Measurements from ENCODE around the gene KIAA0319L.

KIAA0319L gene

GRCh38 chr1:35443768-35444518 lies 113.3 kb downstream of the KIAA0319L start:
- DNase-seq = peak; percentile 17

- no peak for DNase-seq
These were observed 114.5 kb downstream of the KIAA0319L start for GRCh38 chr1:35442734-35443133.

- no peak for DNase-seq
These were observed 115.2 kb downstream of the KIAA0319L start for GRCh38 chr1:35441926-35442579.

GRCh38 chr1:35439626-35440025 lies 117.6 kb downstream of the KIAA0319L start:
- no peak for DNase-seq

- no peak for DNase-seq
These were observed 120.0 kb downstream of the KIAA0319L start for GRCh38 chr1:35437200-35437599.

GRCh38 chr1:35436078-35436477 lies 121.1 kb downstream of the KIAA0319L start:
- no peak for DNase-seq

- DNase-seq = no peak
These were observed 122.5 kb downstream of the KIAA0319L start for GRCh38 chr1:35434703-35435102.

- no peak for DNase-seq
These were observed 123.5 kb downstream of the KIAA0319L start for GRCh38 chr1:35433714-35434113.

GRCh38 chr1:35432231-35432630 lies 125.0 kb downstream of the KIAA0319L start:
- DNase-seq = no peak

GRCh38 chr1:35431173-35431599 lies 126.0 kb downstream of the KIAA0319L start:
- DNase-seq = no peak

GRCh38 chr1:35430762-35431161 lies 126.4 kb downstream of the KIAA0319L start:
- no peak for DNase-seq

GRCh38 chr1:35428360-35428759 lies 128.8 kb downstream of the KIAA0319L start:
- no peak for DNase-seq

- DNase-seq = no peak
These were observed 131.1 kb downstream of the KIAA0319L start for GRCh38 chr1:35426097-35426586.

GRCh38 chr1:35408925-35409324 lies 148.3 kb downstream of the KIAA0319L start:
- DNase-seq = no peak

GRCh38 chr1:35407743-35408142 lies 149.5 kb downstream of the KIAA0319L start:
- DNase-seq = no peak

- no peak for DNase-seq
These were observed 151.1 kb downstream of the KIAA0319L start for GRCh38 chr1:35406103-35406502.

GRCh38 chr1:35401049-35401448 lies 156.2 kb downstream of the KIAA0319L start:
- no peak for DNase-seq

- no peak for DNase-seq
These were observed 158.5 kb downstream of the KIAA0319L start for GRCh38 chr1:35398739-35399138.

GRCh38 chr1:35394386-35394785 lies 162.8 kb downstream of the KIAA0319L start:
- DNase-seq = no peak

- peak; percentile 40 for DNase-seq
These were observed 166.4 kb downstream of the KIAA0319L start for GRCh38 chr1:35390600-35391494.

- DNase-seq = no peak
These were observed 170.2 kb downstream of the KIAA0319L start for GRCh38 chr1:35386959-35387358.

GRCh38 chr1:35386290-35386689 lies 170.9 kb downstream of the KIAA0319L start:
- no peak for DNase-seq

Data from fibroblast of skin of abdomen (primary cell).